Stimulated activated naive CD4-positive, alpha-beta T cell (primary cell): ENCODE results near the gene KIAA1755.

Source experiments
- DNase-seq, 6 experiments: peaks; one replicate each; lab custom pipeline; 2025; lab: John Stamatoyannopoulos, UW

Gene KIAA1755

GRCh38 chr20:38219006-38219950 lies 41.3 kb downstream of the KIAA1755 start:
- no peak for DNase-seq

GRCh38 chr20:38218566-38218885 lies 42.0 kb downstream of the KIAA1755 start:
- no peak for DNase-seq

- DNase-seq = no peak
Observed at GRCh38 chr20:38217791-38218565, 42.6 kb downstream of the KIAA1755 start.

GRCh38 chr20:38216746-38217595 lies 43.6 kb downstream of the KIAA1755 start:
- DNase-seq = no peak

GRCh38 chr20:38216201-38216600 lies 44.3 kb downstream of the KIAA1755 start:
- no peak for DNase-seq

- no peak for DNase-seq
Observed at GRCh38 chr20:38215194-38216182, 45.0 kb downstream of the KIAA1755 start.

- DNase-seq = no peak
Observed at GRCh38 chr20:38214256-38215193, 46.0 kb downstream of the KIAA1755 start.

- DNase-seq = no peak
Observed at GRCh38 chr20:38213607-38213940, 47.0 kb downstream of the KIAA1755 start.

GRCh38 chr20:38212806-38213606 lies 47.5 kb downstream of the KIAA1755 start:
- DNase-seq = no peak

GRCh38 chr20:38211200-38212097 lies 49.1 kb downstream of the KIAA1755 start:
- DNase-seq = no peak

GRCh38 chr20:38210741-38211140 lies 49.8 kb downstream of the KIAA1755 start:
- no peak for DNase-seq

- DNase-seq = no peak
Observed at GRCh38 chr20:38209736-38210405, 50.7 kb downstream of the KIAA1755 start.

- no peak for DNase-seq
Observed at GRCh38 chr20:38209054-38209675, 51.4 kb downstream of the KIAA1755 start.

- no peak for DNase-seq
Observed at GRCh38 chr20:38208523-38208922, 52.0 kb downstream of the KIAA1755 start.

- no peak for DNase-seq
Observed at GRCh38 chr20:38208088-38208487, 52.4 kb downstream of the KIAA1755 start.

GRCh38 chr20:38207621-38208020 lies 52.9 kb downstream of the KIAA1755 start:
- no peak for DNase-seq

GRCh38 chr20:38205001-38205400 lies 55.5 kb downstream of the KIAA1755 start:
- DNase-seq = no peak
